PC-9 (cell line): ENCODE measurements around the gene FUT3.

Source experiments
- EZH2 ChIP-seq: fragments of 200-600 bp; sonication (generic); IDR thresholded peaks from 2 replicates; pipeline ENCODE4 v1.8.0; 2017; ENCODE audit warnings: antibody characterized with exemption, low read depth
- TF ChIP-seq, protein P1 (sequence below): fragments of 200-600 bp; sonication (generic); conservative IDR thresholded peaks from 2 replicates; pipeline ENCODE4 v1.6.1; 2017; ENCODE audit warnings: mixed run types, antibody characterized with exemption, mild to moderate bottlenecking, moderate library complexity

DNA sequence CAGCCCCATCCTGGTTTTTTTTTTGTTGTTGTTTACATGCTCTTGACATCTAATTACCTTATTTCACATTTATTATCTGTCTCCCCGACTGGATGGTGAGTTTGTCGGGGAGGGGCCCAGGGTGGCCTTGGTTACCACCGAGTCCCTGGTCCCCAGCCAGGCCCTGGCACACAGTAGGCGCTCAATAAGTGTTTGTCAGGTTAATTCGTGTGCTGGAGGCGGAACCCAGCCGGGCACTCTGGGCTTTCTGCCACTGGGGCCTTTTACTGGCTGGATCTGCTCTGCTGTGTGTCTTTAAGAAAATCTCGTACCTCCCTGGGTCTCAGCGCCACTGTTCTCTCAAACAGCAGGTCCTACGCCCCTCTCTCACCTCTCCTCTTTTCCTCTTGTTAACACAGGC, 41.8 kb downstream of the FUT3 start:
- TF ChIP-seq, protein P1, sequence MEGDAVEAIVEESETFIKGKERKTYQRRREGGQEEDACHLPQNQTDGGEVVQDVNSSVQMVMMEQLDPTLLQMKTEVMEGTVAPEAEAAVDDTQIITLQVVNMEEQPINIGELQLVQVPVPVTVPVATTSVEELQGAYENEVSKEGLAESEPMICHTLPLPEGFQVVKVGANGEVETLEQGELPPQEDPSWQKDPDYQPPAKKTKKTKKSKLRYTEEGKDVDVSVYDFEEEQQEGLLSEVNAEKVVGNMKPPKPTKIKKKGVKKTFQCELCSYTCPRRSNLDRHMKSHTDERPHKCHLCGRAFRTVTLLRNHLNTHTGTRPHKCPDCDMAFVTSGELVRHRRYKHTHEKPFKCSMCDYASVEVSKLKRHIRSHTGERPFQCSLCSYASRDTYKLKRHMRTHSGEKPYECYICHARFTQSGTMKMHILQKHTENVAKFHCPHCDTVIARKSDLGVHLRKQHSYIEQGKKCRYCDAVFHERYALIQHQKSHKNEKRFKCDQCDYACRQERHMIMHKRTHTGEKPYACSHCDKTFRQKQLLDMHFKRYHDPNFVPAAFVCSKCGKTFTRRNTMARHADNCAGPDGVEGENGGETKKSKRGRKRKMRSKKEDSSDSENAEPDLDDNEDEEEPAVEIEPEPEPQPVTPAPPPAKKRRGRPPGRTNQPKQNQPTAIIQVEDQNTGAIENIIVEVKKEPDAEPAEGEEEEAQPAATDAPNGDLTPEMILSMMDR = no peak
- no peak for TF ChIP-seq EZH2
